IMR-90 (cell line): ENCODE results near the gene RBM39.
"Not testable (repeated sequence)": the region's sequence is repeated elsewhere in the genome, so short reads cannot be mapped to it uniquely, and the experiment has no call there.

Experiments
- CEBPB ChIP-seq: IDR thresholded peaks from 2 replicates; pipeline ENCODE4 v1.6.1; 2012; ENCODE audit warnings: low read depth, low read length, improper control_type of control experiment
- CTCF ChIP-seq: conservative IDR thresholded peaks from 2 replicates; pipeline ENCODE4 v1.5.1; 2012; ENCODE audit warnings: mild to moderate bottlenecking, low read depth, low read length, improper control_type of control experiment
- RAD21 ChIP-seq: IDR thresholded peaks from 2 replicates; pipeline ENCODE4 v1.6.1; 2012; ENCODE audit warnings: low read length, improper control_type of control experiment

- not testable (repeated sequence) for TF ChIP-seq CTCF, CEBPB, RAD21
Measured at GRCh38 chr20:35705894-35706293, 36.2 kb downstream of the RBM39 start.
